ENCODE data around the gene EXOC6.

- TF ChIP-seq CTCF (conservative IDR thresholded peaks at IDR 0.05; ENCODE audit: low read length), result no peak
- no peak for TF ChIP-seq EZH2phosphoT487 (IDR thresholded peaks at IDR 0.05; ENCODE audit: borderline replicate concordance)
Measured at GRCh38 chr10:93099670-93100069, 251.3 kb downstream of the EXOC6 start.

All from Loucy (cell line).